HG03565 (cell line): ENCODE data around the gene PSMD6.

Experiments
- ATAC-seq: cut with Tn5 transposase; IDR thresholded peaks from one replicate; pipeline ENCODE4 v1.9.1; 2021; ENCODE audit warnings: mild to moderate bottlenecking, moderate library complexity; ENCODE audit not compliant: unreplicated experiment

Gene PSMD6

DNA sequence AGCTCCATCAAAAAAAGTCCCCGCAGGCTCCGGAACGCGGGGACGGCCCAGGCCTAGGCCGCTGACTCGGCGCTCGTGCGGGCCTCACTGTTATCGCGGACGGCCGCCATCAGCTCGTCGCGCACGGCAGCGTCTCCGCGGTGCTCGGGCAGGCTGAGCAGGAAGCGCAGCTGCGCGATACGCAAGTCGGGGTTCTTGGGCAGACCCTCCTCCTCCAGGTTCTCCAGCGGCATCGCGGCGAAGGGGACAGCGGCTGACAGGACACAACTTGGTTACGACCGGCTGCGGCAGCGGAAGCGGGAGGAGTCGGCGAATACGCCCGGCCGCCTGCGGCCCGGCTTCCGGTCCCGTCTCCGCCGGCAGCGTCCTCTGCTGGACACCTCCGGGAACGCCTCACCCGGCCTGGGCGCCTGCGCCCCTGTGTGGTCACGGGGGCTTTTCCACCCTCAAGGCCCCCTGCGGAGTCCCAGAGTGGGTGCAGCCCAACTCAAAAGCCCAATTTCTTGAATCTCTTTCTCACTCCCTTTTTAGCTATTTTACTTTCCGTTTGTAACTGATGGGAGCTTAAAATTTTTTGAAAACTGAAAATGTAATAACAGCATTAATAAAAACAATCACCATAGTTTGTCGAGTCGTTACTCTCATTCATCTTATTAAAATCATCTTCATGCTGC lies at the start of gene PSMD6:
Gene PSMD6, minus strand, starts transcription at position 308 of the 674 bp plus-strand sequence. Its CDS starts 75 bp downstream, at position 233.
- ATAC-seq, result peak; percentile 96

- ATAC-seq, result no peak
Measured at GRCh38 chr3:64072126-64072525, 48.8 kb upstream of the PSMD6 start.

DNA sequence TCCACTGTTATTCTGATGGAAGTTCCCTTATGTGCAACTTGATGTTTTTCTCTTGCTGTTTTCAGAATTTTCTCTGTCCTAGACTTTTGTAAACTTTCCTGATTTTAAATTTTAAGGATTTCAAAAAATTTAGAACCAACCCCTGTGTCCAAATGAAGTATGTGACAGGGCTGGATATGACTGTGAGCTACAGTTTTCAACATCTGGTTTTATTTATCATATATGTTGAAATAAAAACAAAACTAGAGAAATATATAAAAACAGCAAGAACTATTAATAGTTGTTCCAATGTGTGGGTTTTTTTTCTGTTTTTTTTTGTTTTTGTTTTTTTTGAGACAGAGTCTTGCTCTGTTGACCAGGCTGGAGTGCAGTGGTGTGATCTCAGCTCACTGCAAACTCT lies 47.4 kb upstream of the PSMD6 start:
- no peak for ATAC-seq

GRCh38 chr3:64067506-64068346 lies 44.4 kb upstream of the PSMD6 start:
- no peak for ATAC-seq

DNA sequence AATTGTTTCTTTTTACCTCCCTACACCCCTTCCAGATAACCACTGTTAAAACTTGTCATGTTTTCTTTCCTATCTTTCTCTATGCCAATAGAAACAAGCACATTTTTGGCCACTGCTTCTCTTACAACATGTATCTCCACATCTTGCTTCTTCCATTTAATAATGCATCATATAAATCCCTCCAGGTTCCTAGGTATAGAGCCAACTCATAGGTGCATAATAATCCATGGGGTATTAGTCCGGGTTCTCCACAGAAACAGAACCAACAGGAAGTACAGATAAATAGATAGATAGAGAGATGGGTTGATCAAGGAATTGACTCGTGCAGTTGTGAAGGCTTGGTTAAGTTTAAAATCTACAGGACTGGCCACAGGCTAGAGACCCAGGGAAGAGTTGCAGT lies 41.5 kb upstream of the PSMD6 start:
- no peak for ATAC-seq

GRCh38 chr3:64063983-64064438 lies 40.7 kb upstream of the PSMD6 start:
- ATAC-seq, result no peak

DNA sequence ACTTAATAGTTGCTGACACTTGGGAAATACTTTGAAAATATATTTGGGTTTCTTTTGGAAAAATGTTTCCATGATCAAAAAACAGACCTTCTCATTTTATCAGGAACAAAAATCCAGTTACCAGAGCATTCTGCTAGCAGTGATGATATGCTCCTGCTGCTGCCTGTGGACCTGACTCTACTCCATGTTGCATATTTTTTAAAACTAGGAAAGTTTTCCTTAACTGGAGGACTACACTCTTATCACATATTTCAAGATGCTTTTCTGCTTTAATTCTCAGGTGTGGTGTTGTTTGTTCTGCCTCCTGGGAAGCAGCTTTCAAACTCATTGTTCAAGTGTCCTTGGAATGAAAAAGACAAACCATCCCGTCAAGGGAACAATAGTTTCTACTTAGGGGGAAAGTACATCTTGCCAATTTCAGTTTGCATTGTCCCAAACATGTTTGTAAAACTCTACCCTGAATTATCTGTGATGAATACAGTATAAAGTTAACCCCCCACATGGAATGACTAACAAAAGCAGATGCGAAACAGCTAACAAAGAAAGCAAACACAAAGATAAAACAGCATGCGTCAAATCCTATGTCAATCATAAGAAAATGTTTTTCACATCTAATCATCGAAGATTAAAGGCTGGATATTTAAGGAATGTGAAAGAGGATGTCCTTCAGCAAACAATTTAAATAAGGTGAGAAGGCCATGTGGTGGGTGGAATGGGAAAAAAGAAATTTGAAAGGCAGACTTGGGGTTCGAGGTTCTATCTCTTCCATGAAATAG lies 40.1 kb upstream of the PSMD6 start:
- no peak for ATAC-seq

DNA sequence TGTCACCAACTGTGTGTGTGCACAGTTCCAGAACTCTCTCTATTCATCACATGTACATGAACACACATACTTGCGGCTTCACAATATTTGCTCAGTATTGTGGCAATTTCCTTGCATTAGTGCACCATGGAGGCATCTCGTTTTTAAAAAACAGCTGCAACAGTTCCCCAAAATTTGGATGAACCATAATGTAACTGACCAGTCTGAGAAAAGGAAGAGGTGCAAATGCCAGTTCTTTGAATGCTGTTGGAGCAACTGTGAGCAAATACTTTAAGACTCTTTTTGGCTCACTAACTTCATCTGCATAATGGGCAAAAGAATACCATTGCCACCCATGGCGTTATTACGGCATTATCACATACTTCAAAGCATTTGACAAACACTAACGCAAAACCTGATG lies 38.3 kb upstream of the PSMD6 start:
- ATAC-seq, result no peak

- no peak for ATAC-seq
Measured at GRCh38 chr3:64059484-64060175, 36.3 kb upstream of the PSMD6 start.

GRCh38 chr3:64058566-64058965 lies 35.3 kb upstream of the PSMD6 start:
- no peak for ATAC-seq

DNA sequence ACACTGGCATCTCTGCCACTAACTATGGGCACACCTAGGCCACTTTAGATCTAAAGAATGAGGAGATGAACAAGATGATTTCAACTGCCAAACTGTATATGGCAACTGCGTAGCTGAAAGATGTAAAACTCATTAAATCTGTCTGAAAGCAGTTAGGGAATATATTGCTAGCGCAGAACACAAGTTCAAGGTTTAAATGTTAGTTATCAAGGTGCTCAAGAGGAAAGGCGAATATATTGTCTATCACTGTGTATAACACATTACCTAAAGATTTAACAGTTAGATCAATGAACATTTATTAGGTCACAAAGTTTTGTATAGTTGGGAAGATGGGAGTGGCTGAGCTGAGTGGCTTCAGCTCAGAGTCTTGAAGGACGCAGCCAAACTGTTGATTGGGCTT lies 33.9 kb upstream of the PSMD6 start:
- no peak for ATAC-seq

- ATAC-seq, result no peak
Measured at GRCh38 chr3:64056606-64057180, 33.4 kb upstream of the PSMD6 start.

DNA sequence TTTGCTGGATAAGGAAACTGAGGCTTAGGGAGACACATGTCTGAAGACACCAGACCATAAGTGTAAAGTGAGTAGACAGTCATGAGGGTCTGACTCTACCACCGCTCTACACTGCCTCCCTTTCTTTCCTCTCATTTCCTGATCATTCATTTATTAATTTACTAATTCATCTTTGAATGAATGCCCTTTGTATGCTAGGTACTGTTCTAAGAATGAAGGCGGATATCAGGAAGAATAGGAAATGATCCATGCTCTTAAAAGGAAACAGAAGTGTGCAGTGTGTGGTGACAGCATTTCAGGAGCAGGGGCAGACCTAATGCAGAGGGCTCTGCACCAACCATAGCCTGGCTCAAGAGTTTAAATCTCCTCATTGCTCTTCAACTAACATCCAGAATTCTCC lies 31.8 kb upstream of the PSMD6 start:
- no peak for ATAC-seq

- no peak for ATAC-seq
Measured at GRCh38 chr3:64054488-64054887, 31.2 kb upstream of the PSMD6 start.

GRCh38 chr3:64053581-64053980 lies 30.3 kb upstream of the PSMD6 start:
- ATAC-seq, result no peak

DNA sequence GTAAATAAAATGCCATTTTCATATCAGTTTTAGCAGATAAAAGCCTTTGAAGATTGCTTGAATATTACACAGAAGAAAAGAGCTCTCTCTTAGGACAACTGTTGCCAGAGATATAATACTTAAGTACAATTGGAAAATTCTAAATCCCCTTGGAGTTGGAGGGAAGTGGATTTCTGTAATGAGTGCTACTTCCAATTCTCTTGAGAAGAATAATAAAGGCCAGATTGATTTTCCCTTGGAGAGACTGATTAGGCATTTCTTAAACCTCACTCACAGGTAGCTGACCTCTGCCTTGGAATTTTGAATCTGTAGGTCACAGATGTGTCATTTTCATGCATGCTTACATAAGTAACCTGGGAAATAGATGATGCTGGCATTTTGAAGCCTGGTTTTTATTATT lies 29.8 kb upstream of the PSMD6 start:
- ATAC-seq, result no peak

GRCh38 chr3:64049832-64050231 lies 26.5 kb upstream of the PSMD6 start:
- no peak for ATAC-seq

DNA sequence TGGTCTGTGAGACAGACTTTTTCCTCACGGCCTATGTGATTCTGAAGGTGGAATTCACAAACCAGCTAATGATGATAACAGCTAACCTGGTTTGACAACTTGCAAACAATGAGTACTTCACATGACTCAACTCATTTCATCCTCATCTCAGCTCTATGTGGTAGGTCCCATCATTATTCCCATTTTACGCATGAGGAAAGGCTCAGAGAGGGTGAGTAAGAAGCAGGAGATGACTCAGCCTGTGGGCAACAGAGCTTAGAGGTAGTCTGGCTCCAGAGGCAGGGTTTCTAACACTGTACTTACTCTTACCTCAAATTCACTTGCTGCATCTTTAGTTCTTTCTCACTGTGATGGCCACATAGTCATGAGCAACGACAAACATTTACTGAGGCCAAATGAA lies 25.8 kb upstream of the PSMD6 start:
- ATAC-seq, result no peak

DNA sequence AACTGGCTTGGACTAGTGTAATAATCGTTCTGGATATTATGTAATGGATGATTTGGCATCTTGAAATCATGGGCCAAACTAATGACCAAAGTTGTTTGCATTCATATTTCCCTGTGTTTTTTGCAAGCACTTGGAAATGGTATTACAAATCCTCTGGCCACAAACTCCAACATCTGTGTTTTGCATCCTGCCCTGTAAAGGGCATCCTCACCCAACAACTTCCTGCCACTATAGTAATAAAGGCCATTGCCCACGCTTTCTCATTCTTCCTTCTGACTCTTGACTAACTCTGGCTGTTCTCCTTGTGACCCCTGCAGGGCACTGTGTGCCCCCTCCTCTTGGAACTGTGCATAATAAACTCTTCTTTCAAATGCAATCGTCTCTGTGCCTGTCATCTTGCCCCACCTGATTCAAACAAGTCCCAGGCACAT lies 25.4 kb upstream of the PSMD6 start:
- ATAC-seq, result no peak

DNA sequence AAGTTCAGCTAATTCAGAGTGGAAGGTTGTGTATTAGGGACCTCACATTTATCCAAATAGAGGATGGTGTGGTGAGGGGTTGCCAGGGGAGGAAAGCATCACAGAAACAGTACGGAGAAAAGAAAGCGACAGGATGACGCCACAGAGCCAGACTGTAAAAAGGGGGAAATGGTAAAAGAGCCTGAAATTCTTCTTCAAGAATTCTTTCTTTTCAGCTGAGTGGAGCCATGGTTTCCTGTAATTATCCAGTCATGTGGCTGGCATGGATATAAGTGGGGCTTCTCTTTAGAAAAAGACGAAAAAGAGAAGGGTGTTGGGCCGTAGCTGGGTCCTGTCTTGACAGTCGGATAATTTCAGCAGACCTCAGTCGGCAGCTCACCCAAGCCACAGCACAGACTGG lies 24.5 kb upstream of the PSMD6 start:
- no peak for ATAC-seq
